Ovary (tissue), 3 donors: Measurements from ENCODE around the gene DBT.

Experiments used
- CTCF ChIP-seq, 3 donors: fragments of 450-650 bp in 2 of 3; fragments of 200-600 bp in 1 of 3; IDR thresholded peaks; one replicate each; pipeline versions ENCODE4 v1.5.1 to v1.8.0; 2016 to 2022; ENCODE audit warnings: antibody characterized with exemption in 3 of 3, mild to moderate bottlenecking in 1 of 3
- EP300 ChIP-seq: sonication (generic); formaldehyde crosslinking; IDR thresholded peaks from one replicate; pipeline ENCODE4 v1.6.1; 2017; ENCODE audit warnings: antibody characterized with exemption
- POLR2A ChIP-seq: fragments of 450-650 bp; IDR thresholded peaks from one replicate; pipeline ENCODE4 v1.6.1; 2017; ENCODE audit warnings: antibody characterized with exemption, mild to moderate bottlenecking, moderate library complexity
- donor health status: DM: no; HTN: no; CAD: no.

GRCh38 chr1:100168051-100168450, 81.6 kb downstream of the DBT start:
- TF ChIP-seq CTCF (IDR thresholded peaks at IDR 0.05) (no peak), POLR2A (no peak), EP300 (no peak)
